Esophagus (tissue), 2 donors: ENCODE data around the gene SULT4A1. TPM values are rescaled to one million over a fixed set of nuclear protein-coding genes. Genes with fewer than 3 reads are reported as not detected.

Source experiments
- polyA plus RNA-seq, 2 donors: library from polyadenylated mRNA; stranded (reverse); fragments of 200-250 nt; gene quantifications; one replicate each; pipeline ENCODE4 v1.2.3, GENCODE V29; 2013
- donor health status: healthy with polysubstance abuse.
- donor health status: Bipolar disorder and iron deficiency.

Gene SULT4A1
- polyA plus RNA-seq, 2 donors = 0.01 TPM; not detected in 1

Other genes with a start within 250 kb of the SULT4A1 start
- gene EFCAB6, start 50.2 kb downstream of the SULT4A1 start, polyA plus RNA-seq = under 1 TPM; 0.24 to 0.29 TPM
- gene PNPLA5, start 29.5 kb upstream of the SULT4A1 start, polyA plus RNA-seq = not detected
- under 1 TPM; 0.19 to 0.41 TPM for gene PNPLA3, start 61.3 kb upstream of the SULT4A1 start, polyA plus RNA-seq
- 10 to 100 TPM in 1 of 2 donors, 1 to 10 TPM in 1; 8.6 to 28.9 TPM for gene SAMM50, start 92.9 kb upstream of the SULT4A1 start, polyA plus RNA-seq
- 1 to 10 TPM; 1.8 to 3.9 TPM for gene PARVB, start 161.8 kb upstream of the SULT4A1 start, polyA plus RNA-seq